Duodenal mucosa (tissue), 2 donors: ENCODE results near the gene GLDN.

Experiments
- H3K27ac ChIP-seq: one replicate; pipeline ENCODE4 v1.7.0; 2013; ENCODE audit warnings: low read depth, low read length
- H3K27me3 ChIP-seq, 2 donors: one replicate each; pipeline ENCODE4 v1.7.0; 2013; ENCODE audit warnings: low read length in 2 of 2, control low read depth in 1 of 2; ENCODE audit not compliant: insufficient read depth in 2 of 2, control insufficient read depth in 1 of 2
- H3K36me3 ChIP-seq, 2 donors: one replicate each; pipeline ENCODE4 v1.7.0; 2013; ENCODE audit warnings: low read length in 2 of 2, control low read depth in 1 of 2; ENCODE audit not compliant: insufficient read depth in 2 of 2, control insufficient read depth in 1 of 2
- H3K4me1 ChIP-seq, 2 donors: one replicate each; pipeline ENCODE4 v1.7.0; 2013; ENCODE audit warnings: low read length in 2 of 2, control low read depth in 1 of 2; ENCODE audit not compliant: insufficient read depth in 2 of 2, control insufficient read depth in 1 of 2
- H3K4me3 ChIP-seq, 2 donors: one replicate each; pipeline ENCODE4 v1.7.0; 2013; ENCODE audit warnings: low read length in 2 of 2, low read depth in 1 of 2
- H3K9ac ChIP-seq, 2 donors: one replicate each; pipeline ENCODE4 v1.7.0; 2013; ENCODE audit warnings: low read length in 2 of 2, low read depth in 1 of 2
- H3K9me3 ChIP-seq, 2 donors: one replicate each; pipeline ENCODE4 v1.7.0; 2013; ENCODE audit warnings: low read length in 2 of 2, control low read depth in 1 of 2; ENCODE audit not compliant: control insufficient read depth in 1 of 2

The GLDN gene

GRCh38 chr15:51321316-51321715 lies 20.1 kb upstream of the GLDN start:
- Histone ChIP-seq H3K36me3 (no peaks in the 10 kb centered on the region), H3K9ac (no peak overlapping the region), H3K4me3 (no peak overlapping the region), H3K27me3 (no peaks in the 10 kb centered on the region), H3K27ac (no peak overlapping the region), H3K4me1 (no peaks in the 10 kb centered on the region), H3K9me3 (no peaks in the 10 kb centered on the region)

DNA sequence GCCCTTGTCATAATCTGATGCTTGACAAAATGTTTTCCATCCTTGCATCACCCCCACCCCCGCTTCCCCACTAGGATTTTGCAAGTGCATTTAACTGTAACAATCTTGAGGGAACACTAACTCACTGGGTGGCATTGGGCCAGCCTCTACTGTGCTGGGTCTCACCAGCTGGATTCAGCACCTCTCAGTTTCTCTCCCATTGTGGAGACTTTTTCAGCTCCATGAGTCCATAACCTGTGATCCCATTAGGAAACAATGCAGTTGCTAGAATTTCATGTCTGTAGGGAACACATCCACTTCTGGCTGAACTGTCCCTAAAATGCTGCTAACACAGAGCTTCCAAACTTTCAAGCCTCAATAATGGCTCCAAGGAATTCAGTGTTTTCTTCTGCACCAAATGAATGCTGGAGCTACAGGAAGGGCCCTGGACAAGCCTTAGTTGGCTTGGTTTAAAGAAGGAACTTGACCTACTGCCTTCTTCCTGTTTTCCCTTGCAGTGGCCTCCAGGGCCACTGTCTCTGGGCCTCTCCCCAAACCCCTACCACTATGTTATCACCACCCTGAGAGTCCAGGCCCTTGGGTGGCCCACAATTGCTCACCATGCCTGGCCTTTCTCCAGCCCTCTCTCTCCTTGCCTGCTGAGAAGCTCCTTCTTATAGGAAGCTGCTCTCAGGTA lies 18.7 kb upstream of the GLDN start:
- no peaks in the 10 kb centered on the region for H3K36me3 ChIP-seq
- H3K9me3 ChIP-seq = no peaks in the 10 kb centered on the region
- no peak overlapping the region for H3K9ac ChIP-seq
- no peak overlapping the region for H3K27ac ChIP-seq
- H3K27me3 ChIP-seq = no peaks in the 10 kb centered on the region
- no peak overlapping the region for H3K4me3 ChIP-seq
- no peaks in the 10 kb centered on the region for H3K4me1 ChIP-seq

- Histone ChIP-seq H3K27ac (no peak overlapping the region), H3K9ac (no peak overlapping the region), H3K9me3 (no peaks in the 10 kb centered on the region)
These were observed 17.7 kb upstream of the GLDN start for GRCh38 chr15:51323749-51324148.

GRCh38 chr15:51325167-51325566 lies 16.3 kb upstream of the GLDN start:
- Histone ChIP-seq H3K9ac (no peak overlapping the region), H3K4me1 (no peaks in the 10 kb centered on the region), H3K4me3 (no peak overlapping the region)

More at GRCh38 chr15:51323749-51324148, 17.7 kb upstream of the GLDN start:
- Histone ChIP-seq H3K27me3 (no peaks in the 10 kb centered on the region), H3K4me3 (no peak overlapping the region), H3K4me1 (no peaks in the 10 kb centered on the region), H3K36me3 (no peaks in the 10 kb centered on the region)

DNA sequence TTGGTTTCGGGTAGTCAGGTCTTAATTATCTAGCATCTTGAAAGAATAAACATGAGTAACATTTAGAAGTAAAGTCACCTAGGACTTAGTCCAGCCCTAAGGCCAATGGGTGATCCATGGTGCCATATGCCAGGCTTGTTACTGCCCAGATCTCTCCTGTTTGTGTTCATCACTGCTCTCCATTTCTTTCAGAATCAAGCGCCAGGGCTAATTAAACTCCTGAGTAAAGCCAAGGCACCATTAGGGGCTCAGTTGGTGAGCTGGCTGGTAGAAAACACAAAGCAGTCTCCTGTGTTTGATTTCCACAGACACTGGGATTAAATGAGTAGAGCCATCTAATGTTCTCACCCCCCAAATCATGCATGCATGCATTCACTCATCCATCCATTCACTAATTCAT lies 14.4 kb upstream of the GLDN start:
- H3K27ac ChIP-seq = no peak overlapping the region
- no peaks in the 10 kb centered on the region for H3K4me1 ChIP-seq
- H3K4me3 ChIP-seq = no peak overlapping the region
- H3K27me3 ChIP-seq = peaks cover 0 to 8% of the 10 kb centered on the region in 2 donors
- H3K9me3 ChIP-seq = no peaks in the 10 kb centered on the region
- H3K36me3 ChIP-seq = no peaks in the 10 kb centered on the region
- H3K9ac ChIP-seq = no peak overlapping the region

More at GRCh38 chr15:51325167-51325566, 16.3 kb upstream of the GLDN start:
- peaks cover 0 to 8% of the 10 kb centered on the region in 2 donors for H3K27me3 ChIP-seq
- H3K9me3 ChIP-seq = no peaks in the 10 kb centered on the region
- no peak overlapping the region for H3K27ac ChIP-seq
- H3K36me3 ChIP-seq = no peaks in the 10 kb centered on the region

DNA sequence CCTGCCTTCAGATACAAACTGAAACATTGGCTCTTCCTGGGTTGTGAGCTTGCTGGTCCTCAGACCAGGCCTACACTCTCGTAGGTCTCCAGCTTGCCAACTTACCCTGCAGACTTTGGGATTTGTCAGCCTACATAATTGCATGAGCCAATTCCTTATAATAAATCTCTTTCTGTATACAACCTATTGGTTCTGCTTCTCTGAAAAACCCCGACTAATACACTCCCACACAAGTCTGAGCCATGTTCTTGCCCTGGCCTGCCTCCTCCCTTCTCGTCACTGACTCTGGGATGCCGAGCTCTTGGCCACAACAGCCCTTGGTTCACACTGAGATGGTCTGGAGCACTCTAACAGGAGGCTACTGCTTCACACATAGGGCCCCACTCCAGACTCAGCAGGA lies 12.5 kb upstream of the GLDN start:
- H3K4me1 ChIP-seq = no peaks in the 10 kb centered on the region
- H3K4me3 ChIP-seq = no peak overlapping the region
- no peak overlapping the region for H3K27ac ChIP-seq
- no peaks in the 10 kb centered on the region for H3K9me3 ChIP-seq
- H3K9ac ChIP-seq = no peak overlapping the region
- no peaks in the 10 kb centered on the region for H3K36me3 ChIP-seq
- peaks cover 2 to 8% of the 10 kb centered on the region in 2 donors for H3K27me3 ChIP-seq

DNA sequence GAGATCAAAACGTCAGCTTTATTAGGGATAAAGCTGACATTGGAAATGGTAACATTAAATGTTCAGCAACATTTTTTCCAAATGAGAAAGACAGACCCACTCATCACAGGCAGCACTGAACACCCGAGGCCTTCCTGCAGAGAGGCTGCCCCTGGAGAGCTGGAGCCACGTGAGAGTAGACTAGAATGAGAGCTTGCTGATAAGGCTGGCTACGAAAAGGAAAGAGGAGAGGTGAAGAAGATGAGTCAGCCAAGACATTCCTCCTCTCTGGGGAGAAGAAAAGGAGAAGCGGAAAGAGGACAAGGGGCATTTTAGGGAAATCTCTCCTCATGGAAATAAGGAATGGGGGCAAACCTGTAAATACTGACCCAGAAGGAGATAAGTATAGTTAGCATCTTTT lies 10.3 kb upstream of the GLDN start:
- H3K36me3 ChIP-seq = no peaks in the 10 kb centered on the region
- H3K27ac ChIP-seq = no peak overlapping the region
- H3K9me3 ChIP-seq = no peaks in the 10 kb centered on the region
- no peaks in the 10 kb centered on the region for H3K4me1 ChIP-seq
- no peak overlapping the region for H3K9ac ChIP-seq
- H3K27me3 ChIP-seq = peaks cover 2 to 8% of the 10 kb centered on the region in 2 donors
- no peak overlapping the region for H3K4me3 ChIP-seq

DNA sequence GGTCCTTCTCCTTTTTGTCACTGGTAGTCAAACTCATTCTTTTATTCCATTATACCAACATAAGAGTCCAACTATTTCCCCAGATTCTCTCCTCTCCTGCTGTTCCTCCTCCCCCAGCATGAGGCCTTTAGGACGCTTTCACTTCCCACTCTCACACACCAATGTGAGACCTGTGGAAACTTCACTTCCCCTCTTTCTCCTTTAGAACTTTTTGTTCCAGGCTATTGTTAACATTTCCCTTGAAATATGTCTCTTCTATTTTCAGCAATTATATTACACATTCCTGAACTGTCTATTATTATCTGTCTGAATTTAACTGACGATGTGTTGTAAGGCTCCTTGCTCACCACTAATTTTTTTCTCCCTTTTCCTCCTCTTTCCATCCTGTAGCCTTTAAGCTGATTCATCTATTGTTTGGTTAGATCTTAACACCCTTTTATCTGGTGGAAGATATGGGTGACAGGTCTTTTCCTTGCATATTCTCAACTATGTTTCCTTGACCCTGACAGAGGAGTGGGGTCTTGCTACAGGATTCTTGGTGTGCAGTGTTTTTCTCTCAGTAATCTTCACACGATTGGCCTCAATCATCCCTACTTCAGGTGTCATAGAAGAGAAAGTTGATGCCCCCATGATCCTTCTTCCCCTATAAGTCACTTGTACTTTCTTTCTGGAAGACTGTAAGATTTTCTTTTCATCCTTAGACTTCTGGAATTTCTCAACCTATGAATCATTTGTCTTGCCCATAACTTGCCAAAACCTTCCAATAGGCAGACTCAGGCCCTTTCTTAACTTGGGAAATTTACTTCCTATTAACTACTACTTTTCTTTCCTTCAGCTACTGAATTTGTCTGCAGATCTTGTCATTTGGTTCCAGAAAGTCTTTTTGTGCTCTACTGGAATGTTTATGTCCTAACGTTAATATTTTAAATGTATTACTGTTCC lies 9.0 kb upstream of the GLDN start:
- H3K4me1 ChIP-seq = no peaks in the 10 kb centered on the region
- H3K27ac ChIP-seq = no peak overlapping the region
- H3K9ac ChIP-seq = no peak overlapping the region

DNA sequence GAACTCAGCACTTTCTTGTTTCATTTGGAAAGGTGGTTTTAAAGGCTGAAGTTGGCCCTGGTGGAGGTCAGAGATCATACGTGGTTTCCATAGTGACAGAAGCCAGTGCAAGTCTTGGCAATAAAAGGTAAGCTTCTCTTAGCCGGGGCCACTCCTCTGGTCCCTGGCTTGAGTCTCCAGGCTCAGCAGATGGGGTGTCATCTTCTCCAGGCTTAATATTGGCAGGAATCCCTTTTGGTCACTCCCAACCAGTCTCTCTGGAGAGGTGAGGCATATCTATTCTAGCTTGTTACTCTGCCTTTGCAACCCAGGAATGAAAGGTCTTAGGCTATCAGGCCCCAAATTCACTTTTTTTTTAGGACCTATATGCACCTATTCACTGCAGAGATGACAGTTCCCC lies 7.9 kb upstream of the GLDN start:
- Histone ChIP-seq H3K4me1 (no peaks in the 10 kb centered on the region), H3K27me3 (peaks cover 2 to 8% of the 10 kb centered on the region in 2 donors)

More for the DNA sequence above, 9.0 kb upstream of the GLDN start:
- peaks cover 2 to 8% of the 10 kb centered on the region in 2 donors for H3K27me3 ChIP-seq
- no peak overlapping the region for H3K4me3 ChIP-seq
- H3K9me3 ChIP-seq = no peaks in the 10 kb centered on the region
- H3K36me3 ChIP-seq = no peaks in the 10 kb centered on the region

GRCh38 chr15:51334011-51334451 lies 7.4 kb upstream of the GLDN start:
- Histone ChIP-seq H3K27ac (no peak overlapping the region), H3K27me3 (peaks cover 2 to 8% of the 10 kb centered on the region in 2 donors), H3K4me3 (no peak overlapping the region), H3K36me3 (no peaks in the 10 kb centered on the region), H3K9me3 (no peaks in the 10 kb centered on the region), H3K9ac (no peak overlapping the region), H3K4me1 (no peaks in the 10 kb centered on the region)

More for the DNA sequence above, 7.9 kb upstream of the GLDN start:
- H3K27ac ChIP-seq = no peak overlapping the region
- H3K9me3 ChIP-seq = no peaks in the 10 kb centered on the region
- no peak overlapping the region for H3K9ac ChIP-seq
- H3K36me3 ChIP-seq = no peaks in the 10 kb centered on the region
- H3K4me3 ChIP-seq = no peak overlapping the region
